K562 treated with DMSO at 1 percent for 48 hours (cell line): Measurements from ENCODE around the gene LANCL2. TPM values are rescaled to one million over a fixed set of nuclear protein-coding genes. Genes with fewer than 3 reads are reported as not detected.

ENCODE experiments used
- total RNA-seq: library from RNA; unstranded; fragments of 300-600 nt; gene quantifications from 2 replicates; pipeline ENCODE4 v1.2.3, GENCODE V29; 2022; ENCODE audit warnings: low replicate concordance; ENCODE audit errors: extremely low read depth

Gene LANCL2, protein sequence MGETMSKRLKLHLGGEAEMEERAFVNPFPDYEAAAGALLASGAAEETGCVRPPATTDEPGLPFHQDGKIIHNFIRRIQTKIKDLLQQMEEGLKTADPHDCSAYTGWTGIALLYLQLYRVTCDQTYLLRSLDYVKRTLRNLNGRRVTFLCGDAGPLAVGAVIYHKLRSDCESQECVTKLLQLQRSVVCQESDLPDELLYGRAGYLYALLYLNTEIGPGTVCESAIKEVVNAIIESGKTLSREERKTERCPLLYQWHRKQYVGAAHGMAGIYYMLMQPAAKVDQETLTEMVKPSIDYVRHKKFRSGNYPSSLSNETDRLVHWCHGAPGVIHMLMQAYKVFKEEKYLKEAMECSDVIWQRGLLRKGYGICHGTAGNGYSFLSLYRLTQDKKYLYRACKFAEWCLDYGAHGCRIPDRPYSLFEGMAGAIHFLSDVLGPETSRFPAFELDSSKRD
- not detected in 2 replicates for total RNA-seq

DNA sequence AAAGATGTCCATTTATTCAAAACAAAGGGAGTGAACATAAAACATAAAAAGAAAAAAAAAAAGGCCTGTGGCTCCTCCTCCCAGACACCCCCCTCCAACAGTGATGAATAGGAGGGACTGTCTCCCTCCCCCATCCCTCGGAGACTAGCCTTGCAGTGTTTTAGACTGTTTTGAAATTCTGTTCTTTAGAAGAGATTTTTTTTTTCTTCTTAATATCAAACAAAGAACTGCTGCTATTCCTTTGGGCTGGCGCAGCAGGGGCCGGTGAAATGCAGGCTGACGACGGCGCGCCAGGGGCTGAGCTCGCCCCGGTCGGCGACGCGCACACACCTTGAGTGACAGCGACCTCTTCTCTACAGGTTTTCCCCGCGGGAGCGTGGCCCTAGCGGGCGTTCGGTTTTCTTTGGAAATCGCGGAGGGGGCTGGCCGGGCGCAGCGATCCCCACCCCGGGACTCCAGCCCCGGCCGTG, at the start of gene LANCL2:
Gene LANCL2, plus strand, starts transcription at position 133 of the 470 bp plus-strand sequence. CDS start 689 bp downstream, outside the sequence.

Other genes with a start within 250 kb of the LANCL2 start
- not detected in 2 replicates for gene VOPP1, start 207.2 kb downstream of the LANCL2 start, total RNA-seq